Thyroid gland (tissue), 4 donors: ENCODE measurements around the gene KAZN. TPM values are rescaled to one million over a fixed set of nuclear protein-coding genes. Genes with fewer than 3 reads are reported as not detected.

Experiments
- DNase-seq, 2 donors: peaks; one replicate each; pipeline ENCODE4 v3.0.0-alpha.2; 2019
- H3K27ac ChIP-seq, 3 donors: fragments of 200-600 bp; sonication (generic); 1 replicate in 2 of 3; 2 replicates in 1 of 3; pipeline ENCODE4 v1.5.1; 2016 to 2019; ENCODE audit warnings: mild to moderate bottlenecking in 1 of 3, moderate library complexity in 1 of 3
- H3K27me3 ChIP-seq: fragments of 200-600 bp; sonication (generic); one replicate; pipeline ENCODE4 v1.5.1; 2019
- H3K36me3 ChIP-seq, 2 donors: fragments of 200-600 bp; sonication (generic); one replicate each; pipeline ENCODE4 v1.5.1; 2016 to 2019
- H3K4me1 ChIP-seq, 2 donors: fragments of 200-600 bp; sonication (generic); one replicate each; pipeline ENCODE4 v1.5.1; 2017 to 2019
- H3K4me3 ChIP-seq, 3 donors: fragments of 200-600 bp; sonication (generic); replicated peaks in 1 of 3; 1 replicate in 2 of 3; 2 replicates in 1 of 3; pipeline ENCODE4 v1.5.1; 2016; ENCODE audit warnings: mild to moderate bottlenecking in 1 of 3
- H3K9me3 ChIP-seq: fragments of 200-600 bp; sonication (generic); one replicate; pipeline ENCODE4 v1.5.1; 2017
- CTCF ChIP-seq, 6 experiments: fragments of 200-600 bp in 3 of 6; fragments of 450-650 bp in 3 of 6; sonication (generic) in 3 of 6; IDR thresholded peaks; one replicate each; pipeline ENCODE4 v1.5.1; 2016 to 2019; ENCODE audit warnings: antibody characterized with exemption in 6 of 6, mild to moderate bottlenecking in 2 of 6, inconsistent platforms in 1 of 6, moderate library complexity in 1 of 6
- POLR2A ChIP-seq, 2 donors: fragments of 450-650 bp; IDR thresholded peaks; one replicate each; pipeline ENCODE4 v1.6.1; 2017; ENCODE audit warnings: antibody characterized with exemption in 2 of 2, mild to moderate bottlenecking in 2 of 2, moderate library complexity in 1 of 2
- WGBS, 2 donors: methylation state at CpG; one replicate each; pipeline ENCODE4 v1.1.5; 2017; 5-methylcytosine and 5-hydroxymethylcytosine counted together
- intact Hi-C: fragments of 100-400 bp; cut with DNase I; formaldehyde crosslinking; loops from one replicate; pipeline ENCODE4 v1.15.1; 2023
- total RNA-seq, 4 donors: library from RNA; depleted of rRNA; stranded (reverse); fragments of >200 nt; gene quantifications; one replicate each; pipeline ENCODE4 v1.2.3, GENCODE V29; 2016

The KAZN gene
- total RNA-seq, 4 donors from 2014 or later, result 14.8 to 28.6 (median 18.2) TPM

GRCh38 chr1:14689996-14690615 is 91.6 kb downstream of the KAZN start:
- DNase-seq, result no peak
- Histone ChIP-seq H3K36me3 (no peaks in the 10 kb centered on the region), H3K4me1 (no peaks in the 10 kb centered on the region), H3K4me3 (no peak overlapping the region), H3K27ac (no peak overlapping the region), H3K9me3 (no peaks in the 10 kb centered on the region), H3K27me3 (no peaks in the 10 kb centered on the region)
- intact Hi-C loops, result no loop called here
- WGBS, 2 donors, result 93% methylated on average over 15 of the region's 15 CpGs
- TF ChIP-seq POLR2A (IDR thresholded peaks at IDR 0.05) (no peak), CTCF (IDR thresholded peaks at IDR 0.05) (no peak)

GRCh38 chr1:14693949-14694348 is 95.5 kb downstream of the KAZN start:
- 49 to 60% methylated on average over 7 of the region's 7 CpGs for WGBS, 2 donors
- Histone ChIP-seq H3K27me3 (no peaks in the 10 kb centered on the region), H3K36me3 (no peaks in the 10 kb centered on the region), H3K4me1 (peaks cover 2 to 12% of the 10 kb centered on the region in 2 donors), H3K27ac (no peak overlapping the region), H3K4me3 (no peak overlapping the region), H3K9me3 (no peaks in the 10 kb centered on the region)
- no peak for DNase-seq
- intact Hi-C loops, result no loop called here
- no peak for TF ChIP-seq POLR2A (IDR thresholded peaks at IDR 0.05)
- no peak for TF ChIP-seq CTCF (IDR thresholded peaks at IDR 0.05)

- no peaks in the 10 kb centered on the region for H3K27me3 ChIP-seq
- H3K4me1 ChIP-seq, result peaks cover 5 to 17% of the 10 kb centered on the region in 2 donors
- 90 to 94% methylated on average over 3 of the region's 3 CpGs for WGBS, 2 donors
- TF ChIP-seq POLR2A (IDR thresholded peaks at IDR 0.05) (no peak), CTCF (IDR thresholded peaks at IDR 0.05) (no peak)
- H3K36me3 ChIP-seq, result no peaks in the 10 kb centered on the region
- no peak overlapping the region for H3K27ac ChIP-seq
- H3K4me3 ChIP-seq, result no peak overlapping the region
- H3K9me3 ChIP-seq, result no peaks in the 10 kb centered on the region
- intact Hi-C loops, result no loop called here
- no peak for DNase-seq
These were observed 96.1 kb downstream of the KAZN start for GRCh38 chr1:14694589-14694988.

- Histone ChIP-seq H3K9me3 (no peaks in the 10 kb centered on the region), H3K4me3 (no peak overlapping the region), H3K27me3 (no peaks in the 10 kb centered on the region), H3K4me1 (peaks cover 9 to 17% of the 10 kb centered on the region in 2 donors), H3K36me3 (no peaks in the 10 kb centered on the region), H3K27ac (no peak overlapping the region)
- DNase-seq, result peak; percentile 20 to 33
- no peak for TF ChIP-seq POLR2A (IDR thresholded peaks at IDR 0.05)
- no peak for TF ChIP-seq CTCF (IDR thresholded peaks at IDR 0.05)
- intact Hi-C loops, result no loop called here
- WGBS, 2 donors, result 58 to 62% methylated on average over 4 to 5 of the region's 5 CpGs
These were observed 98.3 kb downstream of the KAZN start for GRCh38 chr1:14696761-14697160.

- Histone ChIP-seq H3K4me3 (no peak overlapping the region), H3K4me1 (peaks cover 9 to 17% of the 10 kb centered on the region in 2 donors), H3K27me3 (no peaks in the 10 kb centered on the region), H3K36me3 (no peaks in the 10 kb centered on the region), H3K9me3 (no peaks in the 10 kb centered on the region), H3K27ac (no peak overlapping the region)
- no peak for DNase-seq
- TF ChIP-seq POLR2A (IDR thresholded peaks at IDR 0.05) (no peak), CTCF (IDR thresholded peaks at IDR 0.05) (no peak)
- intact Hi-C loops, result no loop called here
- WGBS, 2 donors, result 78 to 82% methylated on average over 4 of the region's 4 CpGs
These were observed 98.9 kb downstream of the KAZN start for GRCh38 chr1:14697353-14697752.
